Panc1 (cell line): Measurements from ENCODE around the gene PRR13. TPM values are rescaled to one million over a fixed set of nuclear protein-coding genes. Genes with fewer than 3 reads are reported as not detected.
"Not testable (repeated sequence)": the region's sequence is repeated elsewhere in the genome, so short reads cannot be mapped to it uniquely, and the experiment has no call there.

Source experiments
- ATAC-seq: fragments of 200-7000 bp; cut with Tn5 transposase; 2 replicates; pipeline ENCODE4 v1.9.1; 2020; ENCODE audit warnings: mild to moderate bottlenecking, moderate library complexity
- BruUV-seq: library from RNA; stranded (reverse); fragments of 400-500 nt; replicated peaks from 2 replicates; lab custom pipeline; 2021; lab: Mats Ljungman, UMichigan
- CTCF ChIA-PET: fragments of 300-600 bp; sonication (Branson Sonifier 250); formaldehyde crosslinking; loops from one replicate; lab custom pipeline; 2022; ENCODE audit warnings: antibody characterized with exemption; lab: Charles Lee
- POLR2A ChIA-PET: fragments of 300-600 bp; sonication (Branson Sonifier 250); formaldehyde crosslinking; loops from one replicate; lab custom pipeline; 2022; ENCODE audit warnings: antibody characterized with exemption; lab: Charles Lee
- DNase-seq: peaks from one replicate; pipeline ENCODE4 v3.0.0-alpha.2; 2010; ENCODE audit warnings: low read depth, low spot score
- H3K27ac ChIP-seq: 2 replicates; pipeline ENCODE4 v1.5.1; 2011; ENCODE audit warnings: mild to moderate bottlenecking, low read length, inconsistent platforms
- H3K27me3 ChIP-seq: fragments of 200-500 bp; sonication (Bioruptor generic); 2 replicates; pipeline ENCODE4 v1.6.0; 2014; ENCODE audit warnings: low read length, inconsistent platforms; ENCODE audit not compliant: control insufficient read depth, insufficient read depth
- H3K36me3 ChIP-seq: fragments of 200-500 bp; sonication (Bioruptor generic); 2 replicates; pipeline ENCODE4 v1.5.1; 2014; ENCODE audit warnings: inconsistent platforms, mild to moderate bottlenecking, low read length, moderate library complexity; ENCODE audit not compliant: control insufficient read depth, insufficient read depth
- H3K4me1 ChIP-seq: 2 replicates; pipeline ENCODE4 v1.5.1; 2011; ENCODE audit warnings: inconsistent platforms, mild to moderate bottlenecking, low read length, moderate library complexity; ENCODE audit not compliant: control insufficient read depth, insufficient read depth
- H3K4me3 ChIP-seq, 2 experiments: 2 replicates each; pipeline ENCODE4 v1.5.1; 2011 to 2012; ENCODE audit warnings: low read depth in 2 of 2, low read length in 2 of 2, mild to moderate bottlenecking in 2 of 2, inconsistent platforms in 1 of 2, moderate library complexity in 1 of 2
- H3K9me3 ChIP-seq: fragments of 200-500 bp; sonication (Bioruptor generic); 2 replicates; pipeline ENCODE4 v1.5.1; 2014; ENCODE audit warnings: low read depth, mild to moderate bottlenecking, inconsistent platforms, low read length, moderate library complexity; ENCODE audit not compliant: control insufficient read depth, insufficient read depth
- CTCF ChIP-seq: fragments of 450-650 bp; IDR thresholded peaks from 2 replicates; pipeline ENCODE4 v1.5.1; 2017; ENCODE audit warnings: mild to moderate bottlenecking
- POLR2AphosphoS5 ChIP-seq: IDR thresholded peaks from 2 replicates; pipeline ENCODE4 v1.6.1; 2012; ENCODE audit warnings: mild to moderate bottlenecking, low read depth, low read length, moderate library complexity
- SIN3A ChIP-seq: IDR thresholded peaks from 2 replicates; pipeline ENCODE4 v1.6.1; 2012; ENCODE audit warnings: low read depth, mild to moderate bottlenecking, low read length, moderate library complexity, borderline replicate concordance; ENCODE audit not compliant: insufficient read depth
- in situ Hi-C: cut with HindIII; loops from 2 replicates; pipeline ENCODE4 v1.10.0; 2016; ENCODE audit warnings: low sequenced_read_pairs, low pct_unique_long_range_greater_than_20kb
- intact Hi-C: fragments of 100-400 bp; cut with micrococcal nuclease; formaldehyde crosslinking; loops from one replicate; pipeline ENCODE4 v1.10.0; 2022; ENCODE audit not compliant: unreplicated experiment
- total RNA-seq: library from RNA; stranded (reverse); gene quantifications from one replicate; pipeline ENCODE4 v1.2.1, GENCODE V29; 2021; ENCODE audit not compliant: unreplicated experiment

The PRR13 gene
- total RNA-seq, 1 experiment from 2014 or later, result 454 TPM

DNA sequence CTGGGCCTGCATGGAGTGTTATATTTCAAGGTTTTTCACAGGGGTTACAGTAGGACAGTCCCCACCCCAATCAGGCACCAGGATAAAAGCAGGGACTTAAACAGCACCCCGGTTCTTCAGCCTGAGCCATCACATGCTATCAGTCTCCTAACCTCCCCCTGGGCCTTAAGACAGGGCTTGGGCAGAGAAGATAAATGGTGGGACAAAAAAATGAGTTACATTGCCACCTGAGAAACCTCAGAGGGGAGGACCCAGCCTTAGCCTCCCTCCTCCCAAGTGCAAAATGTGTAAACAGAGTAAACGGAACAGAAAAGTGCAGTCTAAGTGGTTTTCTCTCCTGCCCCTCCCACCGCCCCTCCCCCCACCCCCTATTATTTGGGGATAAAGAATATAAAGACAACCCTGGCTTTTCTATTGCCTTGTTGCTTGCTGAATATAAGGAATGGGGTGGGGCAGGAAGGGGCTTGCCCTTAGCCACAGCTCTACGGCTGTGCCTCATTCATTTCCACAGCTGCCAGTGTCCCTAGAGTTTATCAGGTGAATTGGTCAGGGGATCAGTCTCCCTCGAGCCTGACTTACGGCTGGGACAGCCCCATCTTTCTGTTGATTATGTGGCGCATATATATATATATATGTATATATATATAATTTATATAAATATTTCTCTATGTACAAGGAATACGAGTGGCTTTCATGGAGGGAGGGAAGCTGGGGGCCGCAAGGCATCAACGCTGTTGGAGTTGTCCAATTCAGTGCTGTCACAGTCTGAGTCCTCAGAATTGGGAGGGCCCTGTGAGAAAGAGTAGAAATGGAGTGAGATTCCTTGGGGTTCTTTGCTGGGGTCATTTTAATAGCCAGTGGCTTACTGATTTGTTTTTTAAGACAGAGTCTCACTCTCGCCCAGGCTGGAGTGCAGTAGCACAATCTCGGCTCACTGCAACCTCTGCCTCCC is 39.2 kb downstream of the PRR13 start:
- in situ Hi-C loops, result no loop called here
- H3K36me3 ChIP-seq, result peaks cover 46% of the 10 kb centered on the region
- CTCF ChIA-PET, result interaction anchor here (1.0 to 1.5 kb wide), 2 partner anchors 28 to 153 kb away, joined by 3 to 8 read pairs; no protein-coding TSS in a partner anchor

GRCh38 chr12:53481458-53481857 is 39.9 kb downstream of the PRR13 start:
- H3K27me3 ChIP-seq, H3K27ac ChIP-seq, ATAC-seq, DNase-seq, intact Hi-C loops, BruUV-seq, H3K9me3 ChIP-seq, H3K4me3 ChIP-seq, in situ Hi-C loops: not testable (repeated sequence)
- Histone ChIP-seq H3K36me3 (peaks cover 39% of the 10 kb centered on the region), H3K4me1 (peaks cover 15% of the 10 kb centered on the region)
- ChIA-PET CTCF (interaction anchor here (0.7 to 1.5 kb wide), 3 partner anchors 27 to 154 kb away, joined by 3 to 15 read pairs (median 8); no protein-coding TSS in a partner anchor), POLR2A (interaction anchor here (2.1 kb wide), 1 partner anchor 20 kb away, joined by 6 read pairs; the partner anchor contains the start of gene TARBP2)
- 0 out of 2 replicates have a peak, but pooled peaks have one; percentile 25 for TF ChIP-seq POLR2AphosphoS5

More for the DNA sequence above, 39.2 kb downstream of the PRR13 start:
- intact Hi-C loops, result no loop called here
- Histone ChIP-seq H3K9me3 (no peaks in the 10 kb centered on the region), H3K4me1 (peaks cover 18% of the 10 kb centered on the region), H3K27me3 (no peaks in the 10 kb centered on the region), H3K27ac (0 out of 2 replicates have a peak overlapping the region, but pooled peaks have one; percentile 13), H3K4me3 (no peak overlapping the region)
- BruUV-seq, result no TSS peak
- DNase-seq (no peak), ATAC-seq (no peak)
- TF ChIP-seq CTCF, result no peak
- no peak; the same call in 1 of the 2 replicates for TF ChIP-seq POLR2AphosphoS5
- POLR2A ChIA-PET, result interaction anchor here (2.1 kb wide), 1 partner anchor 20 kb away, joined by 6 read pairs; the partner anchor contains the start of gene TARBP2

- in situ Hi-C loops (no loop called here), intact Hi-C loops (no loop called here)
- POLR2A ChIA-PET, result interaction anchor here (2.1 kb wide), 1 partner anchor 19 kb away, joined by 6 read pairs; the partner anchor contains the start of gene TARBP2
- no peaks in the 10 kb centered on the region for H3K9me3 ChIP-seq
- peaks cover 15% of the 10 kb centered on the region for H3K4me1 ChIP-seq
- 0 out of 2 replicates have a peak, but pooled peaks have one; percentile 16 for TF ChIP-seq POLR2AphosphoS5
- no peak for TF ChIP-seq SIN3A
- DNase-seq (no peak), ATAC-seq (peak; percentile 45)
- H3K36me3 ChIP-seq, result peaks cover 33% of the 10 kb centered on the region
- CTCF ChIA-PET, result interaction anchor here (0.6 to 1.5 kb wide), 4 partner anchors 18 to 154 kb away, joined by 3 to 15 read pairs (median 7); no protein-coding TSS in a partner anchor
- no TSS peak for BruUV-seq
- H3K27me3 ChIP-seq, result no peaks in the 10 kb centered on the region
- no peak overlapping the region for H3K27ac ChIP-seq
- no peak overlapping the region for H3K4me3 ChIP-seq
These were observed 40.5 kb downstream of the PRR13 start for GRCh38 chr12:53481939-53482586.
